SH-SY5Y (cell line): ENCODE data around the gene SLIT1.

Experiments
- GATA2 ChIP-seq: IDR thresholded peaks from 2 replicates; pipeline ENCODE4 v1.6.1; 2011; ENCODE audit warnings: mild to moderate bottlenecking, low read depth, low read length
- GATA3 ChIP-seq: IDR thresholded peaks from 2 replicates; pipeline ENCODE4 v1.6.1; 2011; ENCODE audit warnings: low read depth, mild to moderate bottlenecking, low read length, moderate library complexity

The SLIT1 gene

GRCh38 chr10:96972264-96972663, 213.5 kb downstream of the SLIT1 start:
- TF ChIP-seq GATA3 = no peak
- no peak for TF ChIP-seq GATA2

DNA sequence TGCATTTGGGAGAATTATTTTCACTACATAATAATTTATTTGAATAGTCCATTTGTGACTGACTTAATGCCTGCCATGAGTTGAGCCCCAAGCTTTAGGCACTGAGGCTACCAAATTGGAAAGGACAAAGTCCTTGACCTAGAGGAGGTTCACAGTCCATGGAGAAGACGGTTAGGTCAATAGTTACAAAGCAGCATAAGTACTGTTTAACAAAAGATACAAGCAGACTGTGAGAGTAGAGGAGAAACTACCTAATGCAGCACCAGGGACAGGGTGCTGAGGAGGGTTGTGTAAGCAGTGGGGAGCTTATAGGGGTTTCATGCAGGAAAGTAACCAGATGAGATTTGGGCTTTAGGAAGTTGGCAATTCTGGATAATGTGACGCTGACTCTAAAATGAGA, 214.4 kb downstream of the SLIT1 start:
- TF ChIP-seq GATA2 (no peak), GATA3 (no peak)

DNA sequence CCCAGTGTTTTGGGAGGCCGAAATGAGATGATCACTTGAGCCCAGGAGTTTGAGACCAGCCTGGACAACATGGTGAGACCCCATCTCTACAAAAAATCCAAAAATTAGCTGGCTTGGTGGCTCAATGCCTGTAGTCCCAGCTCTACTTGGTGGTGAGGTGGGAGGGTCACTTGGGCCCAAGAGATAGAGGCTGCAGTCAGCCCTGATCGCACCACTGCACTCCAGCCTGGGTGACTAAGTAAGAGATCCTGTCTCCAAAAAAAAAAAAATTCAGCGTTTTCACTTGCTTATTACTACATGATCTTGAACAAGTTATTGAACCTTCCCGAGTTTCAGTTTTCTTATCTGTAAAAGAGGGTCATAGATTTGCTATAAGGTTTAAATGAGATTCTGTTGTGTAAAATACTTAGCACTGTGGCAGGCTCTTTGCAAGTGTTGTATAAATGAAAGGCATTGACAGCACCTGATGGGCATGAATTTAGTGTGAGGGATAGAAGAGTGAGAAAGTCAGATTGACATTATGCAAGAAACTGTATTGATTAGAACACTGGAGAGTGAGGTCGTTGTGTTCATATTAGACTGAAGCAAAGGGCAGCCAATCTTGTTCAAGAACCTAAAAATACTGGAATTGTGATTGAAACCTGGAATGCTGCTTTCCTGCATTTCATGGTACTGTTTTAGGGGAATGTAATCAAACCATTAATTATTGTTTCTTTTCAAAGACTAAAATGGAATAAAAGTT, 216.9 kb downstream of the SLIT1 start:
- TF ChIP-seq GATA2 (no peak), GATA3 (no peak)

DNA sequence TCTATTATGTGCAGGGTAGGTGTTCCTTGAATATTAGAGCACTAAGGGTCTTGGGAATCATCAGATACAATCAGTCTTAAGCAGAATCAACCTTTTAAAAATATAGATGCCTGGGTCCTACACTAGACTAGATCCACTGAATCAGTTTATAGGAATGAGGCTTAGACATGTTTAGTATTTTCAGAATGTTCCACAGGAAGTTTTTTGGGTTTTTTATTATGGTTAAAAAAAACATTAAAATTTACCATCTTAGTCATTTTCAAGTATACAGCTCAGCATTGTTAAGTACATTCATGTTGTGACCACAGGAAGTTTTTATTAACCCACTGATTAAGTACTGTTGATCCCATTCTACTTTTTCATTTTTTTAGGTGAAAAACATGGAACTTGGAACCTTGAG, 217.9 kb downstream of the SLIT1 start:
- TF ChIP-seq GATA3 = no peak
- no peak for TF ChIP-seq GATA2

DNA sequence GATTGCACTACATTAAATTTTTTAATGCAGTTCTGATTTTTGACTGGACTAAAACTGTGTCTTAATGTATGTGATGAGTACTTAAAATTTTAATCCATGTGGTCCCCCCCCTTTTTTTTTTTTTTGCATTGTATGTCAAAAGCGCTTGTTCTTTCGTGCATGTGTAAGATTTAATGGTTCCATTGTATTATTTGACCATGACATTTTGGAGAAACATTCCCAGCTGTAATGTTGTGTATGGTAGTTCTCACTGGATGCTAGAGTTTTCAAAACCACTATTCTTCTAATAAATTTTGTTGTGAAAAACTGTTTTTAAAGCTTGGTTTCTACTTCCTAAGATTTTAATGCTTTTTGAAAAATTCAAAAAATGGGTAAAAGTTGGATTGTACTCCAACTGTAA, 221.6 kb downstream of the SLIT1 start:
- TF ChIP-seq GATA3 (no peak), GATA2 (no peak)

GRCh38 chr10:96960872-96961271, 224.9 kb downstream of the SLIT1 start:
- TF ChIP-seq GATA3 (no peak), GATA2 (no peak)

GRCh38 chr10:96959733-96960132, 226.0 kb downstream of the SLIT1 start:
- no peak for TF ChIP-seq GATA2
- TF ChIP-seq GATA3 = no peak

GRCh38 chr10:96958071-96958470, 227.7 kb downstream of the SLIT1 start:
- no peak for TF ChIP-seq GATA3

DNA sequence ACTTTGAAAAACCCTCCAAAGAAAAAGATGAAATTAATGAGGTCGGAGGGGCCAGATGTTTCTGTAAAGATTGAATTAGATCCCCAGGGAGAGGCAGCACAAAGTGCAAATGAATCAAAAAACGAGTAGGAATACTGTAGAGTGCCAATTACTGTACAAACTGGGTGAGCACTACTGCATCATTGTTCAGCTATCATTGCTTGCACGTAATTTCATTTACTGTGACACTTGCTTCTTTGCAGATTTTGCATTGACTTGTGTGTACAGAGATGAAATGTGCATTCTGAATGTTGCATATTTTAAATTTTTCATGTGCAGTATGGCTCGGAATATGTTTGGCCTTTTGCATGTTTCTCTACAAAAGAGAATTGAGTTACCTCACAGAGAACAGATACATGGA, 230.0 kb downstream of the SLIT1 start:
- no peak for TF ChIP-seq GATA3
- TF ChIP-seq GATA2 = no peak

DNA sequence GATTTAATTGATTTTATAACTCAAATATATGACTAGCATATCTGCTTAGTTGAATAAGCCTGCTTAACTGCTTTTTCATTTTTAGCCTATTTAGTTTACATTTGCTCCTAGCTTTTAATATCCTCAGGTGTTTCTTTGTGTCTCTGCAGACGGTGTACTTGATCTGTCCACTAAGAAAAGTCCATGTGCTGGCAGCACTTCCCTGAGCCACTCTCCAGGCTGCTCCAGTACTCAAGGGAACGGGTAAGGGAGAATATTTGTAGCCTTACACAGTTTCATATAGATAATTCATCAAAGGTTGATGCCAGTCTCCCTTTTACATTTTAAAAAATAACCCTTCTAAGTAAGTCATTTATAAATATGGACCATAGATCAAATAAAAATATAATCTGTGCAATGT, 233.8 kb downstream of the SLIT1 start:
- no peak for TF ChIP-seq GATA3
- no peak for TF ChIP-seq GATA2

GRCh38 chr10:96949039-96949683, 236.6 kb downstream of the SLIT1 start:
- TF ChIP-seq GATA3 = no peak
